Measurements from ENCODE around the gene RAC3.

GRCh38 chr17:82080789-82081464 is 49.4 kb downstream of the RAC3 start:
- no peak for TF ChIP-seq CTCF (IDR thresholded peaks at IDR 0.05)
- no peak for TF ChIP-seq EZH2phosphoT487 (IDR thresholded peaks at IDR 0.05)
